HCT116 (cell line): ENCODE measurements around the gene TNFRSF6B.

Experiments
- CTCF ChIP-seq, 3 experiments: fragments of 200-600 bp in 1 of 3; sonication (generic) in 1 of 3; IDR thresholded peaks in 2 of 3; conservative IDR thresholded peaks in 1 of 3; 2 replicates each; pipeline ENCODE4 v1.5.1; 2012 to 2017; ENCODE audit warnings: low read depth in 2 of 3, low read length in 2 of 3, antibody characterized with exemption in 1 of 3, borderline replicate concordance in 1 of 3, control low read depth in 1 of 3, mild to moderate bottlenecking in 1 of 3, mixed read lengths in 1 of 3, mixed run types in 1 of 3, moderate library complexity in 1 of 3; ENCODE audit not compliant: insufficient read depth in 1 of 3
- EZH2 ChIP-seq: fragments of 200-600 bp; sonication (generic); IDR thresholded peaks from 2 replicates; pipeline ENCODE4 v1.6.1; 2017; ENCODE audit warnings: antibody characterized with exemption, mixed run types
- MAX ChIP-seq: IDR thresholded peaks from 2 replicates; pipeline ENCODE4 v1.6.1; 2012
- POLR2A ChIP-seq: IDR thresholded peaks from 2 replicates; pipeline ENCODE4 v1.7.0; 2011; ENCODE audit warnings: borderline replicate concordance; ENCODE audit not compliant: insufficient read depth, insufficient read length; ENCODE audit errors: extremely low read depth
- POLR2AphosphoS5 ChIP-seq: IDR thresholded peaks from 2 replicates; pipeline ENCODE4 v1.6.1; 2011; ENCODE audit warnings: mild to moderate bottlenecking, low read depth, low read length, moderate library complexity
- RAD21 ChIP-seq: IDR thresholded peaks from 2 replicates; pipeline ENCODE4 v1.6.1; 2012; ENCODE audit warnings: low read depth, mild to moderate bottlenecking
- SIN3A ChIP-seq: IDR thresholded peaks from 2 replicates; pipeline ENCODE4 v1.6.1; 2012; ENCODE audit warnings: low read depth
- ZBTB33 ChIP-seq: IDR thresholded peaks from 2 replicates; pipeline ENCODE4 v1.6.1; 2011; ENCODE audit warnings: mild to moderate bottlenecking, low read length, moderate library complexity; ENCODE audit not compliant: insufficient replicate concordance; ENCODE audit errors: extremely low read depth

GRCh38 chr20:63732118-63733095 is 36.0 kb downstream of the TNFRSF6B start:
- TF ChIP-seq RAD21: no peak
- TF ChIP-seq POLR2A: no peak
- no peak for TF ChIP-seq CTCF (IDR thresholded peaks at IDR 0.05 in 2 of 3, conservative IDR thresholded peaks at IDR 0.05 in 1 of 3; ENCODE audit: borderline replicate concordance in 1 of 3, insufficient read depth in 1 of 3, low read depth in 2 of 3, low read length in 2 of 3)
- no peak for TF ChIP-seq ZBTB33
- TF ChIP-seq EZH2: no peak
- TF ChIP-seq MAX: no peak
- no peak for TF ChIP-seq SIN3A
- TF ChIP-seq POLR2AphosphoS5: no peak
